Measurements from ENCODE around the gene SLC24A1. TPM values are rescaled to one million over a fixed set of nuclear protein-coding genes. Genes with fewer than 3 reads are reported as not detected.
A peak's percentile ranks its signal among the peaks of the same experiment; 100 is the strongest.

Gene SLC24A1
- total and polyA plus RNA-seq, 10 of the 15 experiments (the other 5 are each of a cell fraction or from before 2014, with no cell fraction given) = 1.4 to 5.8 (median 3.3) TPM

- TF ChIP-seq NFIC (IDR thresholded peaks at IDR 0.05; ENCODE audit: low read depth, low read length) = peak; percentile 76
- no peak for TF ChIP-seq CEBPZ (IDR thresholded peaks at IDR 0.05; ENCODE audit: low read depth, low read length)
- no peak for TF ChIP-seq HDAC2 (IDR thresholded peaks at IDR 0.05)
- no peak for TF ChIP-seq SREBF2 (IDR thresholded peaks at IDR 0.05; ENCODE audit: low read length)
- no peak for TF ChIP-seq SMAD1 (IDR thresholded peaks at IDR 0.05; ENCODE audit: low read depth, partially characterized antibody)
- TF ChIP-seq SMC3 (IDR thresholded peaks at IDR 0.05; ENCODE audit: borderline replicate concordance, low read length) = no peak
- no peak for TF ChIP-seq NRF1 (conservative IDR thresholded peaks at IDR 0.05; ENCODE audit: low read depth, low read length)
- TF ChIP-seq SKIL (IDR thresholded peaks at IDR 0.05; ENCODE audit: low read depth, poor library complexity, severe bottlenecking) = no peak
- no peak for TF ChIP-seq ZNF274 (IDR thresholded peaks at IDR 0.05; ENCODE audit: insufficient read depth, insufficient read length)
- no peak for TF ChIP-seq CBX5 (IDR thresholded peaks at IDR 0.05; ENCODE audit: low read depth)
- TF ChIP-seq CREB1 (IDR thresholded peaks at IDR 0.05; ENCODE audit: low read depth) = no peak
- no peak for TF ChIP-seq PAX8 (IDR thresholded peaks at IDR 0.05)
- TF ChIP-seq SIN3A (IDR thresholded peaks at IDR 0.05; ENCODE audit: low read depth, low read length) = no peak
- no peak for TF ChIP-seq ETV6 (conservative IDR thresholded peaks at IDR 0.05 in 1 of 2, IDR thresholded peaks at IDR 0.05 in 1 of 2; ENCODE audit: borderline replicate concordance in 1 of 2, low read depth in 1 of 2)
- TF ChIP-seq JUND (IDR thresholded peaks at IDR 0.05; ENCODE audit: low read depth, low read length) = no peak
- TF ChIP-seq CTCF (IDR thresholded peaks at IDR 0.05 in 2 of 3, conservative IDR thresholded peaks at IDR 0.05 in 1 of 3; ENCODE audit: control insufficient read depth in 2 of 3, extremely low read depth in 1 of 3, insufficient read depth in 1 of 3, low read depth in 3 of 3, low read length in 3 of 3) = no peak
- no peak for TF ChIP-seq HDAC6 (IDR thresholded peaks at IDR 0.05; ENCODE audit: unreplicated experiment)
- TF ChIP-seq ZNF687 (IDR thresholded peaks at IDR 0.05) = no peak
- TF ChIP-seq STAT3 (IDR thresholded peaks at IDR 0.05; ENCODE audit: low read depth, low read length) = no peak
- peak; percentile 49; the same call in 1 of the 2 replicates for TF ChIP-seq FOXM1 (IDR thresholded peaks at IDR 0.05; ENCODE audit: low read depth, low read length)
These were observed 9.8 kb downstream of the SLC24A1 start (continued) for GRCh38 chr15:65631503-65631902.
